SU-DHL-6 (cell line): ENCODE measurements around the gene PRKAR1B.

Experiments
- H2AFZ ChIP-seq: fragments of 200-600 bp; sonication (generic); 2 replicates; pipeline ENCODE4 v1.6.1; 2014; ENCODE audit warnings: low read depth, mild to moderate bottlenecking, moderate library complexity, mixed read lengths, antibody characterized with exemption, low read length; ENCODE audit not compliant: severe bottlenecking
- H3F3A ChIP-seq: fragments of 200-600 bp; shearing (Covaris generic); 2 replicates; pipeline ENCODE4 v1.6.0; 2016; ENCODE audit warnings: antibody characterized with exemption, mild to moderate bottlenecking; ENCODE audit not compliant: insufficient read depth
- H3K27ac ChIP-seq: fragments of 200-600 bp; sonication (generic); 2 replicates; pipeline ENCODE4 v1.5.1; 2016; ENCODE audit warnings: low read depth, mild to moderate bottlenecking, low read length, moderate library complexity, mixed read lengths
- H3K27me3 ChIP-seq: fragments of 200-600 bp; sonication (generic), shearing (Covaris generic); 2 replicates; pipeline ENCODE4 v1.6.0; 2014; ENCODE audit warnings: mild to moderate bottlenecking, low read length
- H3K36me3 ChIP-seq: fragments of 200-600 bp; sonication (generic); 2 replicates; pipeline ENCODE4 v1.6.1; 2014; ENCODE audit warnings: mild to moderate bottlenecking, low read length, mixed read lengths
- H3K4me2 ChIP-seq: fragments of 300-600, 200-600 bp; shearing (Covaris generic), sonication (generic); 2 replicates; pipeline ENCODE4 v1.6.0; 2014; ENCODE audit warnings: low read length, low read depth, mild to moderate bottlenecking; ENCODE audit not compliant: poor library complexity, severe bottlenecking
- H3K4me3 ChIP-seq: fragments of 200-600 bp; sonication (generic); 2 replicates; pipeline ENCODE4 v1.5.1; 2014; ENCODE audit warnings: antibody characterized with exemption, low read length, mild to moderate bottlenecking, mixed read lengths; ENCODE audit not compliant: insufficient read depth, poor library complexity, severe bottlenecking
- H3K79me2 ChIP-seq: fragments of 200-600 bp; sonication (generic); 2 replicates; pipeline ENCODE4 v1.6.1; 2014; ENCODE audit warnings: mild to moderate bottlenecking, low read length, moderate library complexity; ENCODE audit not compliant: insufficient read depth
- H3K9ac ChIP-seq: fragments of 200-600 bp; sonication (generic); 2 replicates; pipeline ENCODE4 v1.7.0; 2014; ENCODE audit warnings: mild to moderate bottlenecking, low read length
- H3K9me2 ChIP-seq: fragments of 200-600 bp; sonication (generic); replicated peaks from 2 replicates; pipeline ENCODE4 v1.6.1; 2014; ENCODE audit warnings: low read length; ENCODE audit not compliant: insufficient read depth
- H3K9me3 ChIP-seq: fragments of 200-600 bp; sonication (generic); 2 replicates; pipeline ENCODE4 v1.6.1; 2014; ENCODE audit warnings: low read length, mixed read lengths; ENCODE audit not compliant: insufficient read depth
- H4K20me1 ChIP-seq: fragments of 200-600 bp; sonication (generic); 2 replicates; pipeline ENCODE4 v1.6.1; 2014; ENCODE audit warnings: low read depth, mild to moderate bottlenecking, antibody characterized with exemption, low read length, moderate library complexity, mixed read lengths
- CTCF ChIP-seq: fragments of 200-600 bp; sonication (generic); IDR thresholded peaks from one replicate; pipeline ENCODE4 v1.5.1; 2017; ENCODE audit warnings: antibody characterized with exemption, mild to moderate bottlenecking, low read length, moderate library complexity; ENCODE audit not compliant: insufficient read depth, poor library complexity, severe bottlenecking
- EZH2phosphoT487 ChIP-seq: fragments of 200-600 bp; sonication (generic), shearing (Covaris generic); conservative IDR thresholded peaks from 2 replicates; pipeline ENCODE4 v1.6.1; 2018; ENCODE audit warnings: mild to moderate bottlenecking, antibody characterized with exemption, low read length, moderate library complexity, mixed read lengths

The PRKAR1B gene

GRCh38 chr7:738241-738640, 11.2 kb upstream of the PRKAR1B start:
- H3K79me2 ChIP-seq: peaks cover 62% of the 10 kb centered on the region
- H4K20me1 ChIP-seq: no peaks in the 10 kb centered on the region

GRCh38 chr7:734808-735207, 7.7 kb upstream of the PRKAR1B start:
- H4K20me1 ChIP-seq: no peaks in the 10 kb centered on the region
- no peaks in the 10 kb centered on the region for H3K27me3 ChIP-seq
- TF ChIP-seq CTCF (no peak), EZH2phosphoT487 (no peak)
- peaks cover 18% of the 10 kb centered on the region; the same call in 1 of the 2 replicates for H3K9me3 ChIP-seq
- peaks cover 20% of the 10 kb centered on the region for H3K36me3 ChIP-seq
- H3K27ac ChIP-seq: no peak overlapping the region
- no peak overlapping the region for H2AFZ ChIP-seq
- H3K4me2 ChIP-seq: no peak overlapping the region
- no peak overlapping the region for H3K9ac ChIP-seq
- no peaks in the 10 kb centered on the region for H3K9me2 ChIP-seq
- H3F3A ChIP-seq: no peaks in the 10 kb centered on the region
- H3K4me3 ChIP-seq: no peak overlapping the region
- H3K79me2 ChIP-seq: peaks cover 75% of the 10 kb centered on the region

More at GRCh38 chr7:738241-738640, 11.2 kb upstream of the PRKAR1B start:
- Histone ChIP-seq H3K9ac (no peak overlapping the region), H3K4me3 (no peak overlapping the region), H2AFZ (no peak overlapping the region), H3K36me3 (peaks cover 20% of the 10 kb centered on the region), H3K9me2 (no peaks in the 10 kb centered on the region), H3K4me2 (no peak overlapping the region), H3K9me3 (peaks cover 18% of the 10 kb centered on the region; the same call in 1 of the 2 replicates), H3K27ac (no peak overlapping the region), H3F3A (no peaks in the 10 kb centered on the region), H3K27me3 (no peaks in the 10 kb centered on the region)
- TF ChIP-seq EZH2phosphoT487 (no peak), CTCF (no peak)

DNA sequence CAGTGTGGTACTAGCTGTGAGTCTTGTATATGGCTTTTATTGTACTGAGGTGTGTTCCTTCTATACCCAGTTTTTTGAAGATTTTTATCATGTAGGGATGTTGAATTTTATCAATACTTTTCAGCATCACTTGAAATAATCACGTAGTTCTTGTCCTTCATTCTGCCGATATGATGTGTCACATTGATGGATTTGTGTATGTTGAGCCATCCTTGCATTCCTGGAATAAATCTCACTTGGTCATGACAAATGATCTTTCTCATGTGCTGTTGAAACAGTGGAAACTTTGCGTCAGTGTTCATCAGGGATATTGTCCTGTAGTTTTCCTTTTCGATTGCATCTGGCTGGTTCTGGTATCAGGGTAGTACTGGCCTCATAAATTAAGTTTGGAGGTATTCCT, 7.1 kb upstream of the PRKAR1B start:
- no peak overlapping the region for H2AFZ ChIP-seq
- peaks cover 69% of the 10 kb centered on the region for H3K79me2 ChIP-seq
- H3K9ac ChIP-seq: no peak overlapping the region
- H3K4me2 ChIP-seq: no peak overlapping the region
- no peaks in the 10 kb centered on the region for H3K27me3 ChIP-seq
- no peak overlapping the region for H3K27ac ChIP-seq
- peaks cover 20% of the 10 kb centered on the region for H3K36me3 ChIP-seq
- no peaks in the 10 kb centered on the region for H4K20me1 ChIP-seq
- no peaks in the 10 kb centered on the region for H3K9me2 ChIP-seq
- H3K4me3 ChIP-seq: no peak overlapping the region
- TF ChIP-seq CTCF (no peak), EZH2phosphoT487 (no peak)
- H3K9me3 ChIP-seq: peaks cover 18% of the 10 kb centered on the region; the same call in 1 of the 2 replicates
- H3F3A ChIP-seq: no peaks in the 10 kb centered on the region
